ENCODE results near the gene TEKT2. TPM values are rescaled to one million over a fixed set of nuclear protein-coding genes. Genes with fewer than 3 reads are reported as not detected.

TEKT2 gene
- total and polyA plus RNA-seq, 2 donors (not counting 3 experiments of a cell fraction or from before 2014, with no cell fraction given), result 0.38 to 0.61 TPM

DNA sequence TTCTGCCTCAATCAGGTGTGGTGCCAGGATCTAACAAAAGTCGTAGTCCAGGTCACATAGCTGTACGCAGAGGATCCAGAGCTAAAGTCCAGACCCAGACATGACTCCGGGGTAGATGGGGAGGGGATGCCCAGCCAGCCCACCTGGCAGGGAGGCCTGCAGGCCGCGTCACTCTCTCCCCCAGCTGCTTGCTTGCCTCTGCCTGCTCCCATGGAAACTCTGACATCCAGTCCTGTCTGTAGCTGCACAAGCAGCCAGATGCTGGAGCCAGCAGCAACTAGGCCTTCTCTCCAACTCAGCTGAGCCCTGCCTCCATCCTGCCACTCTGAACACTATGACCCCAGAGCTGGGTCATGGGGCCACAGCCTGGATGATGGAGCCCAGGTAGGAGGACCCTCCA lies 33.0 kb downstream of the TEKT2 start:
- POLR2A ChIA-PET, result no interaction called here
- H3K36me3 ChIP-seq (ENCODE audit: control insufficient read depth in 2 of 2, extremely low read depth in 1 of 2, insufficient read depth in 2 of 2, low read length in 2 of 2), result no peaks in the 10 kb centered on the region
- no peak for FAIRE-seq
- intact Hi-C loops (cut with micrococcal nuclease) (no loop called here), dilution Hi-C loops (cut with MboI; ENCODE audit: extremely low pct_ligation_motif_present, low sequenced_read_pairs) (no loop called here)
- H3K27me3 ChIP-seq (ENCODE audit: control insufficient read depth in 2 of 2, insufficient read depth in 2 of 2, low read length in 2 of 2), result no peaks in the 10 kb centered on the region
- H3K4me2 ChIP-seq (ENCODE audit: insufficient read depth, low read length), result no peak overlapping the region
- H3K9ac ChIP-seq (replicated peaks; ENCODE audit: extremely low read depth, insufficient read depth, low read length), result no peak overlapping the region
- DNase-seq (ENCODE audit: low read depth, low spot score), result no peak
- no peaks in the 10 kb centered on the region for H3K79me2 ChIP-seq (ENCODE audit: control insufficient read depth, insufficient read depth, low read length)
- H4K20me1 ChIP-seq (replicated peaks; ENCODE audit: control insufficient read depth, extremely low read depth, insufficient read depth, low read length), result no peaks in the 10 kb centered on the region
- no peak overlapping the region for H3K27ac ChIP-seq (ENCODE audit: insufficient read depth, low read depth, low read length)
- no peak for TF ChIP-seq POLR2A (IDR thresholded peaks at IDR 0.05; ENCODE audit: low read depth, low read length)
- TF ChIP-seq, protein P1, sequence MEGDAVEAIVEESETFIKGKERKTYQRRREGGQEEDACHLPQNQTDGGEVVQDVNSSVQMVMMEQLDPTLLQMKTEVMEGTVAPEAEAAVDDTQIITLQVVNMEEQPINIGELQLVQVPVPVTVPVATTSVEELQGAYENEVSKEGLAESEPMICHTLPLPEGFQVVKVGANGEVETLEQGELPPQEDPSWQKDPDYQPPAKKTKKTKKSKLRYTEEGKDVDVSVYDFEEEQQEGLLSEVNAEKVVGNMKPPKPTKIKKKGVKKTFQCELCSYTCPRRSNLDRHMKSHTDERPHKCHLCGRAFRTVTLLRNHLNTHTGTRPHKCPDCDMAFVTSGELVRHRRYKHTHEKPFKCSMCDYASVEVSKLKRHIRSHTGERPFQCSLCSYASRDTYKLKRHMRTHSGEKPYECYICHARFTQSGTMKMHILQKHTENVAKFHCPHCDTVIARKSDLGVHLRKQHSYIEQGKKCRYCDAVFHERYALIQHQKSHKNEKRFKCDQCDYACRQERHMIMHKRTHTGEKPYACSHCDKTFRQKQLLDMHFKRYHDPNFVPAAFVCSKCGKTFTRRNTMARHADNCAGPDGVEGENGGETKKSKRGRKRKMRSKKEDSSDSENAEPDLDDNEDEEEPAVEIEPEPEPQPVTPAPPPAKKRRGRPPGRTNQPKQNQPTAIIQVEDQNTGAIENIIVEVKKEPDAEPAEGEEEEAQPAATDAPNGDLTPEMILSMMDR (IDR thresholded peaks at IDR 0.05; ENCODE audit: extremely low read depth in 1 of 2, insufficient read depth in 1 of 2, low read depth in 1 of 2, low read length in 2 of 2), result no peak
- TF ChIP-seq POLR2AphosphoS5 (IDR thresholded peaks at IDR 0.05; ENCODE audit: insufficient read depth, low read depth, low read length), result no peak
- TF ChIP-seq JUN (IDR thresholded peaks at IDR 0.05; ENCODE audit: borderline replicate concordance, insufficient read depth, insufficient read length, low read depth), result no peak
- TF ChIP-seq MYC (IDR thresholded peaks at IDR 0.05; ENCODE audit: low read depth, low read length), result no peak
- no peak for TF ChIP-seq EZH2 (IDR thresholded peaks at IDR 0.05; ENCODE audit: borderline replicate concordance, low read depth, low read length, severe bottlenecking)
- TF ChIP-seq, protein P2, sequence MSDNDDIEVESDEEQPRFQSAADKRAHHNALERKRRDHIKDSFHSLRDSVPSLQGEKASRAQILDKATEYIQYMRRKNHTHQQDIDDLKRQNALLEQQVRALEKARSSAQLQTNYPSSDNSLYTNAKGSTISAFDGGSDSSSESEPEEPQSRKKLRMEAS (IDR thresholded peaks at IDR 0.05; ENCODE audit: insufficient read depth, insufficient read length), result no peak
- no peak for TF ChIP-seq GATA2 (IDR thresholded peaks at IDR 0.05; ENCODE audit: insufficient read depth, insufficient read length, low read depth, low read length)
- no peak for TF ChIP-seq FOS (IDR thresholded peaks at IDR 0.05; ENCODE audit: borderline replicate concordance, insufficient read depth, low read length)
- H3K9me3 ChIP-seq (replicated peaks; ENCODE audit: control insufficient read depth, insufficient read depth, low read length), result no peaks in the 10 kb centered on the region
- no peaks in the 10 kb centered on the region for H3K4me1 ChIP-seq (ENCODE audit: control insufficient read depth, extremely low read depth, insufficient read depth, low read length)
- H3K9me1 ChIP-seq (replicated peaks; ENCODE audit: control insufficient read depth, extremely low read depth, insufficient read depth, low read length), result no peaks in the 10 kb centered on the region
- no peak overlapping the region for H2AFZ ChIP-seq (ENCODE audit: low read depth, low read length)
- BruUV-seq (replicated peaks), result no TSS peak
- CTCF ChIA-PET, result interaction anchor here (0.6 to 3.2 kb wide), 5 partner anchors 8 to 169 kb away, joined by 3 to 24 read pairs (median 6); no protein-coding TSS in a partner anchor
- H3K4me3 ChIP-seq (replicated peaks in 1 of 3; ENCODE audit: insufficient read depth in 1 of 3, low read depth in 1 of 3, low read length in 3 of 3), result no peak overlapping the region
